ENCODE measurements around the gene LRCH1.

Gene LRCH1

GRCh38 chr13:46698014-46698413, 145.0 kb downstream of the LRCH1 start:
- CTCF ChIA-PET, result no interaction called here
- H3K9me3 ChIP-seq (ENCODE audit: control extremely low read depth in 1 of 5, control insufficient read depth in 4 of 5, insufficient read depth in 2 of 5, low read depth in 1 of 5, low read length in 4 of 5), result no peaks in the 10 kb centered on the region
- no peaks in the 10 kb centered on the region for H3K4me1 ChIP-seq (ENCODE audit: control extremely low read depth in 1 of 4, control insufficient read depth in 4 of 4, insufficient read depth in 4 of 4, low read length in 3 of 4)
- no peak overlapping the region for H3K27ac ChIP-seq (ENCODE audit: insufficient read depth in 1 of 2, low read depth in 1 of 2, low read length in 2 of 2, poor library complexity in 1 of 2, severe bottlenecking in 2 of 2)
- POLR2A ChIA-PET, result no interaction called here
- no peak for DNase-seq
- no peaks in the 10 kb centered on the region for H3K27me3 ChIP-seq (replicated peaks in 2 of 5; ENCODE audit: control insufficient read depth in 4 of 5, insufficient read depth in 5 of 5, low read length in 4 of 5)
- H3K36me3 ChIP-seq (ENCODE audit: control insufficient read depth in 4 of 4, insufficient read depth in 4 of 4, low read length in 3 of 4), result peaks cover 22 to 79% (median 64%) of the 10 kb centered on the region in 4 experiments
- WGBS (ENCODE audit: insufficient coverage), result 100% methylated on average over 2 of the region's 3 CpGs
- H3K4me3 ChIP-seq (ENCODE audit: control insufficient read depth in 1 of 7, extremely low read depth in 1 of 7, insufficient read depth in 4 of 7, low read depth in 2 of 7, low read length in 6 of 7), result no peak overlapping the region

GRCh38 chr13:46698910-46699460, 146.0 kb downstream of the LRCH1 start:
- WGBS (ENCODE audit: insufficient coverage), result 93% methylated on average over 3 of the region's 6 CpGs
- no peaks in the 10 kb centered on the region for H3K9me3 ChIP-seq (ENCODE audit: control extremely low read depth in 1 of 5, control insufficient read depth in 4 of 5, insufficient read depth in 2 of 5, low read depth in 1 of 5, low read length in 4 of 5)
- POLR2A ChIA-PET, result no interaction called here
- peaks cover 22 to 73% (median 61%) of the 10 kb centered on the region in 4 experiments for H3K36me3 ChIP-seq (ENCODE audit: control insufficient read depth in 4 of 4, insufficient read depth in 4 of 4, low read length in 3 of 4)
- no peak overlapping the region for H3K27ac ChIP-seq (ENCODE audit: insufficient read depth in 1 of 2, low read depth in 1 of 2, low read length in 2 of 2, poor library complexity in 1 of 2, severe bottlenecking in 2 of 2)
- no peak overlapping the region for H3K4me3 ChIP-seq (ENCODE audit: control insufficient read depth in 1 of 7, extremely low read depth in 1 of 7, insufficient read depth in 4 of 7, low read depth in 2 of 7, low read length in 6 of 7)
- CTCF ChIA-PET, result interaction anchor here (0.7 to 1.6 kb wide), 4 partner anchors 9 to 150 kb away, joined by 3 read pairs; no protein-coding TSS in a partner anchor
- no peaks in the 10 kb centered on the region for H3K4me1 ChIP-seq (ENCODE audit: control extremely low read depth in 1 of 4, control insufficient read depth in 4 of 4, insufficient read depth in 4 of 4, low read length in 3 of 4)
- H3K27me3 ChIP-seq (replicated peaks in 2 of 5; ENCODE audit: control insufficient read depth in 4 of 5, insufficient read depth in 5 of 5, low read length in 4 of 5), result no peaks in the 10 kb centered on the region
- peak in 1 of 3 donors; percentile 31 for DNase-seq

- H3K9me3 ChIP-seq (ENCODE audit: control extremely low read depth in 1 of 5, control insufficient read depth in 4 of 5, insufficient read depth in 2 of 5, low read depth in 1 of 5, low read length in 4 of 5), result no peaks in the 10 kb centered on the region
- CTCF ChIA-PET, result interaction anchor here (0.9 to 4.4 kb wide), 5 partner anchors 8 to 163 kb away, joined by 3 to 26 read pairs (median 3); no protein-coding TSS in a partner anchor
- no peak overlapping the region for H3K27ac ChIP-seq (ENCODE audit: insufficient read depth in 1 of 2, low read depth in 1 of 2, low read length in 2 of 2, poor library complexity in 1 of 2, severe bottlenecking in 2 of 2)
- POLR2A ChIA-PET, result no interaction called here
- WGBS (ENCODE audit: insufficient coverage), result 90% methylated on average over 6 of the region's 6 CpGs
- H3K27me3 ChIP-seq (replicated peaks in 2 of 5; ENCODE audit: control insufficient read depth in 4 of 5, insufficient read depth in 5 of 5, low read length in 4 of 5), result no peaks in the 10 kb centered on the region
- H3K36me3 ChIP-seq (ENCODE audit: control insufficient read depth in 4 of 4, insufficient read depth in 4 of 4, low read length in 3 of 4), result peaks cover 3 to 47% (median 28%) of the 10 kb centered on the region in 4 experiments
- peak in 1 of 3 donors; percentile 10 for DNase-seq
- no peak overlapping the region for H3K4me3 ChIP-seq (ENCODE audit: control insufficient read depth in 1 of 7, extremely low read depth in 1 of 7, insufficient read depth in 4 of 7, low read depth in 2 of 7, low read length in 6 of 7)
- peaks cover 4 to 27% (median 7%) of the 10 kb centered on the region in 4 experiments for H3K4me1 ChIP-seq (ENCODE audit: control extremely low read depth in 1 of 4, control insufficient read depth in 4 of 4, insufficient read depth in 4 of 4, low read length in 3 of 4)
Measured at GRCh38 chr13:46712524-46712923, 159.6 kb downstream of the LRCH1 start.

- peaks cover 0 to 30% (median 16%) of the 10 kb centered on the region in 4 experiments for H3K36me3 ChIP-seq (ENCODE audit: control insufficient read depth in 4 of 4, insufficient read depth in 4 of 4, low read length in 3 of 4)
- DNase-seq, result no peak
- WGBS (ENCODE audit: insufficient coverage), result 100% methylated on average over 1 of the region's 3 CpGs
- H3K4me3 ChIP-seq (ENCODE audit: control insufficient read depth in 1 of 7, extremely low read depth in 1 of 7, insufficient read depth in 4 of 7, low read depth in 2 of 7, low read length in 6 of 7), result no peak overlapping the region
- no peaks in the 10 kb centered on the region for H3K9me3 ChIP-seq (ENCODE audit: control extremely low read depth in 1 of 5, control insufficient read depth in 4 of 5, insufficient read depth in 2 of 5, low read depth in 1 of 5, low read length in 4 of 5)
- POLR2A ChIA-PET, result no interaction called here
- no peaks in the 10 kb centered on the region for H3K27me3 ChIP-seq (replicated peaks in 2 of 5; ENCODE audit: control insufficient read depth in 4 of 5, insufficient read depth in 5 of 5, low read length in 4 of 5)
- CTCF ChIA-PET, result interaction anchor here (0.8 to 1.8 kb wide), 2 partner anchors 164 to 221 kb away, joined by 3 to 8 read pairs; no protein-coding TSS in a partner anchor
- H3K4me1 ChIP-seq (ENCODE audit: control extremely low read depth in 1 of 4, control insufficient read depth in 4 of 4, insufficient read depth in 4 of 4, low read length in 3 of 4), result peaks cover 4 to 36% (median 12%) of the 10 kb centered on the region in 4 experiments
- H3K27ac ChIP-seq (ENCODE audit: insufficient read depth in 1 of 2, low read depth in 1 of 2, low read length in 2 of 2, poor library complexity in 1 of 2, severe bottlenecking in 2 of 2), result no peak overlapping the region
Measured at GRCh38 chr13:46715363-46715762, 162.4 kb downstream of the LRCH1 start.

GRCh38 chr13:46716821-46717220, 163.9 kb downstream of the LRCH1 start:
- Histone ChIP-seq H3K27ac (ENCODE audit: insufficient read depth in 1 of 2, low read depth in 1 of 2, low read length in 2 of 2, poor library complexity in 1 of 2, severe bottlenecking in 2 of 2) (peak overlapping the region in 1 of 2 experiments; percentile 27), H3K9me3 (ENCODE audit: control extremely low read depth in 1 of 5, control insufficient read depth in 4 of 5, insufficient read depth in 2 of 5, low read depth in 1 of 5, low read length in 4 of 5) (no peaks in the 10 kb centered on the region), H3K4me3 (ENCODE audit: control insufficient read depth in 1 of 7, extremely low read depth in 1 of 7, insufficient read depth in 4 of 7, low read depth in 2 of 7, low read length in 6 of 7) (peak overlapping the region in 3 of 7 experiments; percentile 20 to 49 (median 28)), H3K27me3 (replicated peaks in 2 of 5; ENCODE audit: control insufficient read depth in 4 of 5, insufficient read depth in 5 of 5, low read length in 4 of 5) (no peaks in the 10 kb centered on the region), H3K4me1 (ENCODE audit: control extremely low read depth in 1 of 4, control insufficient read depth in 4 of 4, insufficient read depth in 4 of 4, low read length in 3 of 4) (peaks cover 4 to 36% (median 13%) of the 10 kb centered on the region in 4 experiments), H3K36me3 (ENCODE audit: control insufficient read depth in 4 of 4, insufficient read depth in 4 of 4, low read length in 3 of 4) (peaks cover 0 to 19% (median 8%) of the 10 kb centered on the region in 4 experiments)
- ChIA-PET CTCF (interaction anchor here (0.6 to 1.6 kb wide), 3 partner anchors 11 to 222 kb away, joined by 3 to 5 read pairs (median 4); no protein-coding TSS in a partner anchor), POLR2A (interaction anchor here (0.6 to 0.7 kb wide), 3 partner anchors 9 to 43 kb away, joined by 3 to 4 read pairs (median 4); no protein-coding TSS in a partner anchor)
- WGBS (ENCODE audit: insufficient coverage), result no CpG with 5 or more reads among the region's 1 CpG
- no peak for DNase-seq

GRCh38 chr13:46717275-46717674, 164.3 kb downstream of the LRCH1 start:
- ChIA-PET CTCF (interaction anchor here (0.6 to 5.9 kb wide), 7 partner anchors 10 to 227 kb away, joined by 3 to 59 read pairs (median 4); no protein-coding TSS in a partner anchor), POLR2A (no interaction called here)
- Histone ChIP-seq H3K27me3 (replicated peaks in 2 of 5; ENCODE audit: control insufficient read depth in 4 of 5, insufficient read depth in 5 of 5, low read length in 4 of 5) (no peaks in the 10 kb centered on the region), H3K4me1 (ENCODE audit: control extremely low read depth in 1 of 4, control insufficient read depth in 4 of 4, insufficient read depth in 4 of 4, low read length in 3 of 4) (peaks cover 4 to 36% (median 13%) of the 10 kb centered on the region in 4 experiments), H3K36me3 (ENCODE audit: control insufficient read depth in 4 of 4, insufficient read depth in 4 of 4, low read length in 3 of 4) (peaks cover 0 to 15% (median 6%) of the 10 kb centered on the region in 4 experiments), H3K4me3 (ENCODE audit: control insufficient read depth in 1 of 7, extremely low read depth in 1 of 7, insufficient read depth in 4 of 7, low read depth in 2 of 7, low read length in 6 of 7) (peak overlapping the region in 2 of 7 experiments; percentile 28 to 49), H3K9me3 (ENCODE audit: control extremely low read depth in 1 of 5, control insufficient read depth in 4 of 5, insufficient read depth in 2 of 5, low read depth in 1 of 5, low read length in 4 of 5) (no peaks in the 10 kb centered on the region), H3K27ac (ENCODE audit: insufficient read depth in 1 of 2, low read depth in 1 of 2, low read length in 2 of 2, poor library complexity in 1 of 2, severe bottlenecking in 2 of 2) (peak overlapping the region in 1 of 2 experiments; percentile 27)
- no peak for DNase-seq
- no CpG with 5 or more reads among the region's 4 CpGs for WGBS (ENCODE audit: insufficient coverage)

GRCh38 chr13:46717856-46718255, 164.9 kb downstream of the LRCH1 start:
- Histone ChIP-seq H3K4me1 (ENCODE audit: control extremely low read depth in 1 of 4, control insufficient read depth in 4 of 4, insufficient read depth in 4 of 4, low read length in 3 of 4) (peaks cover 4 to 36% (median 13%) of the 10 kb centered on the region in 4 experiments), H3K4me3 (ENCODE audit: control insufficient read depth in 1 of 7, extremely low read depth in 1 of 7, insufficient read depth in 4 of 7, low read depth in 2 of 7, low read length in 6 of 7) (no peak overlapping the region), H3K36me3 (ENCODE audit: control insufficient read depth in 4 of 4, insufficient read depth in 4 of 4, low read length in 3 of 4) (peaks cover 0 to 10% (median 5%) of the 10 kb centered on the region in 4 experiments), H3K9me3 (ENCODE audit: control extremely low read depth in 1 of 5, control insufficient read depth in 4 of 5, insufficient read depth in 2 of 5, low read depth in 1 of 5, low read length in 4 of 5) (no peaks in the 10 kb centered on the region), H3K27ac (ENCODE audit: insufficient read depth in 1 of 2, low read depth in 1 of 2, low read length in 2 of 2, poor library complexity in 1 of 2, severe bottlenecking in 2 of 2) (peak overlapping the region in 1 of 2 experiments; percentile 16), H3K27me3 (replicated peaks in 2 of 5; ENCODE audit: control insufficient read depth in 4 of 5, insufficient read depth in 5 of 5, low read length in 4 of 5) (no peaks in the 10 kb centered on the region)
- peak; percentile 18 to 65 (median 57) for DNase-seq
- 17% methylated on average over 1 of the region's 2 CpGs for WGBS (ENCODE audit: insufficient coverage)
- ChIA-PET POLR2A (no interaction called here), CTCF (interaction anchor here (1.0 to 7.1 kb wide), 7 partner anchors 10 to 227 kb away, joined by 3 to 59 read pairs (median 5); no protein-coding TSS in a partner anchor)

Data from common myeloid progenitor, CD34-positive (primary cell).